MCF 10A (cell line): Measurements from ENCODE around the gene ARL6IP4. TPM values are rescaled to one million over a fixed set of nuclear protein-coding genes. Genes with fewer than 3 reads are reported as not detected.

ENCODE experiments used
- BruUV-seq: library from RNA; stranded (reverse); fragments of 400-500 nt; replicated peaks from 2 replicates; lab custom pipeline; 2021; lab: Mats Ljungman, UMichigan
- CTCF ChIA-PET: fragments of 300-600 bp; sonication (Branson Sonifier 250); formaldehyde crosslinking; extraction: SDS; loops from one replicate; lab custom pipeline; 2021; ENCODE audit warnings: antibody characterized with exemption, inconsistent platforms; lab: Yijun Ruan, JAX
- POLR2A ChIA-PET: fragments of 300-600, 350-650 bp; sonication (Branson Sonifier 250); formaldehyde crosslinking; extraction: SDS; loops from one replicate; lab custom pipeline; 2020; ENCODE audit warnings: antibody characterized with exemption, inconsistent platforms; lab: Yijun Ruan, JAX
- DNase-seq: peaks from one replicate; pipeline ENCODE4 v3.0.0-alpha.2; 2018; ENCODE audit not compliant: unreplicated experiment
- H3K27ac Mint-ChIP-seq: one replicate; pipeline ENCODE4 v1.8.0; 2022; ENCODE audit warnings: mild to moderate bottlenecking, low read depth, mixed read lengths; ENCODE audit not compliant: unreplicated experiment
- H3K27me3 Mint-ChIP-seq: one replicate; pipeline ENCODE4 v1.8.0; 2022; ENCODE audit warnings: mixed read lengths; ENCODE audit not compliant: insufficient read depth, unreplicated experiment
- H3K36me3 Mint-ChIP-seq: one replicate; pipeline ENCODE4 v1.8.0; 2022; ENCODE audit warnings: mild to moderate bottlenecking, moderate library complexity, mixed read lengths; ENCODE audit not compliant: insufficient read depth, unreplicated experiment
- H3K4me1 Mint-ChIP-seq: one replicate; pipeline ENCODE4 v1.8.0; 2022; ENCODE audit warnings: mixed read lengths; ENCODE audit not compliant: insufficient read depth, unreplicated experiment
- H3K4me3 Mint-ChIP-seq: one replicate; pipeline ENCODE4 v1.8.0; 2022; ENCODE audit warnings: mild to moderate bottlenecking, moderate library complexity, mixed read lengths; ENCODE audit not compliant: unreplicated experiment
- H3K9me3 Mint-ChIP-seq: one replicate; pipeline ENCODE4 v1.8.0; 2022; ENCODE audit warnings: mixed read lengths; ENCODE audit not compliant: unreplicated experiment
- intact Hi-C: fragments of 100-400 bp; cut with micrococcal nuclease; formaldehyde crosslinking; loops from 2 replicates; pipeline ENCODE4 v1.14.1; 2022
- total RNA-seq: library from RNA; stranded (reverse); gene quantifications from 2 replicates; pipeline ENCODE4 v1.2.3, GENCODE V29; 2022
- TF ChIP-seq, protein P1 (sequence below): fragments of 200-600 bp; IDR thresholded peaks from one replicate; pipeline ENCODE4 v1.8.0; 2022; ENCODE audit warnings: antibody characterized with exemption, mild to moderate bottlenecking; ENCODE audit not compliant: unreplicated experiment

ARL6IP4 gene
- total RNA-seq, 1 experiment from 2014 or later: 198 TPM

DNA sequence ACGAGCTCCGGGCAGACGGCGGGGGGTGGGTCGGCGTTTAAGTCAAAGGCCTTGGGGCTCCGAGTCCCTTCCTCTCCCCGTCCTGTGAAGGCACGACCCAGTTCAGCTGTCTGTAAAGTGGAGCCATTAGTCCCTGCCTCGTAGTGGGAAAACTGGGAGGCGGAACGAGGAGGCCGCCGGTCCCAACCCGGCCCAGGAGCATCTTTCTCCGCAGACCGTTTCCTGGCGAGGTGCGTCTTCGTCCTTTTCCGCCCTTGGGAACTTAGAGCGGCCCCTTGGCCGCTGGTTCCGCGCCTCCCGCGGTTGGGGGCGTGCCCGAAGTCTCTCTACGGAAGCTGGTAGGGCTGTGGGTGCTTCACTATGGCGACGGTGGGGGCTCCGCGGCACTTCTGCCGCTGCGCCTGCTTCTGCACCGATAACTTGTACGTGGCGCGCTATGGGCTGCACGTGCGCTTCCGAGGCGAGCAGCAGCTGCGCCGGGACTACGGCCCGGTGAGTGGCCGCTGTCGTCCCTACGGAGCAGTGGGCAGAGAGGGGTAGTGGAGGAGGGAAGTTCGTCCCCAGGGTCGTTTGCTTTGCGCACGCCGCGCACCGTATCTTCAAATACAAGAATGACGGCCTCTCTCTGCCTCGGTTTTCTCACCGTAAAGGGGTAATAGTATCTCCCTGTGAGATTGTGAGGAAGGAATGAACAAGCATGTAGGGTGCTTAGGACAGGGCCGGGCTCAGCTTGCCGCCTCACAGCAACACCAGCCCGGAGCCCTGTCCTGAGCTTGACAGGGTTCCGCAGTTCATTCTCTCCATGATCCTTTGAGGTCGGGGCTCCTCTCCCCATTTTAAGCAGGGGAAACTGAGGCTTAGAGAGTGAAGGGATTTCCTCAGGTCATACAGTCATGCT is 5.3 kb upstream of the ARL6IP4 start, which contains the start of gene OGFOD2:
OGFOD2 (plus strand) TSS at position 353 of the 898 bp plus-strand sequence; CDS start at position 361, 8 bp downstream.
- peak; percentile 90 for DNase-seq
- TF ChIP-seq, protein P1, sequence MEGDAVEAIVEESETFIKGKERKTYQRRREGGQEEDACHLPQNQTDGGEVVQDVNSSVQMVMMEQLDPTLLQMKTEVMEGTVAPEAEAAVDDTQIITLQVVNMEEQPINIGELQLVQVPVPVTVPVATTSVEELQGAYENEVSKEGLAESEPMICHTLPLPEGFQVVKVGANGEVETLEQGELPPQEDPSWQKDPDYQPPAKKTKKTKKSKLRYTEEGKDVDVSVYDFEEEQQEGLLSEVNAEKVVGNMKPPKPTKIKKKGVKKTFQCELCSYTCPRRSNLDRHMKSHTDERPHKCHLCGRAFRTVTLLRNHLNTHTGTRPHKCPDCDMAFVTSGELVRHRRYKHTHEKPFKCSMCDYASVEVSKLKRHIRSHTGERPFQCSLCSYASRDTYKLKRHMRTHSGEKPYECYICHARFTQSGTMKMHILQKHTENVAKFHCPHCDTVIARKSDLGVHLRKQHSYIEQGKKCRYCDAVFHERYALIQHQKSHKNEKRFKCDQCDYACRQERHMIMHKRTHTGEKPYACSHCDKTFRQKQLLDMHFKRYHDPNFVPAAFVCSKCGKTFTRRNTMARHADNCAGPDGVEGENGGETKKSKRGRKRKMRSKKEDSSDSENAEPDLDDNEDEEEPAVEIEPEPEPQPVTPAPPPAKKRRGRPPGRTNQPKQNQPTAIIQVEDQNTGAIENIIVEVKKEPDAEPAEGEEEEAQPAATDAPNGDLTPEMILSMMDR: no peak
- intact Hi-C loops: loop anchor here (5.0 kb wide), 1 partner anchor 262 kb away; no protein-coding TSS in a partner anchor
- no peaks in the 10 kb centered on the region for H3K27me3 Mint-ChIP-seq
- H3K9me3 Mint-ChIP-seq: no peaks in the 10 kb centered on the region
- peak within 1 kb of the TSS; percentile 94 for H3K4me3 Mint-ChIP-seq
- ChIA-PET POLR2A (interaction anchor here (0.6 to 3.9 kb wide), 26 partner anchors 9 to 1876 kb away, joined by 3 to 45 read pairs (median 5); partner anchors contain the start of genes ABCB9, MPHOSPH9, MTRFR and SBNO1), CTCF (interaction anchor here (1.1 to 2.1 kb wide), 5 partner anchors 114 to 263 kb away, joined by 3 to 8 read pairs (median 4); no protein-coding TSS in a partner anchor)
- peaks cover 5% of the 10 kb centered on the region for H3K4me1 Mint-ChIP-seq
- peaks cover 16% of the 10 kb centered on the region for H3K36me3 Mint-ChIP-seq
- peak within 1 kb of the TSS; percentile 95 for H3K27ac Mint-ChIP-seq
- BruUV-seq: TSS peak; percentile 38

DNA sequence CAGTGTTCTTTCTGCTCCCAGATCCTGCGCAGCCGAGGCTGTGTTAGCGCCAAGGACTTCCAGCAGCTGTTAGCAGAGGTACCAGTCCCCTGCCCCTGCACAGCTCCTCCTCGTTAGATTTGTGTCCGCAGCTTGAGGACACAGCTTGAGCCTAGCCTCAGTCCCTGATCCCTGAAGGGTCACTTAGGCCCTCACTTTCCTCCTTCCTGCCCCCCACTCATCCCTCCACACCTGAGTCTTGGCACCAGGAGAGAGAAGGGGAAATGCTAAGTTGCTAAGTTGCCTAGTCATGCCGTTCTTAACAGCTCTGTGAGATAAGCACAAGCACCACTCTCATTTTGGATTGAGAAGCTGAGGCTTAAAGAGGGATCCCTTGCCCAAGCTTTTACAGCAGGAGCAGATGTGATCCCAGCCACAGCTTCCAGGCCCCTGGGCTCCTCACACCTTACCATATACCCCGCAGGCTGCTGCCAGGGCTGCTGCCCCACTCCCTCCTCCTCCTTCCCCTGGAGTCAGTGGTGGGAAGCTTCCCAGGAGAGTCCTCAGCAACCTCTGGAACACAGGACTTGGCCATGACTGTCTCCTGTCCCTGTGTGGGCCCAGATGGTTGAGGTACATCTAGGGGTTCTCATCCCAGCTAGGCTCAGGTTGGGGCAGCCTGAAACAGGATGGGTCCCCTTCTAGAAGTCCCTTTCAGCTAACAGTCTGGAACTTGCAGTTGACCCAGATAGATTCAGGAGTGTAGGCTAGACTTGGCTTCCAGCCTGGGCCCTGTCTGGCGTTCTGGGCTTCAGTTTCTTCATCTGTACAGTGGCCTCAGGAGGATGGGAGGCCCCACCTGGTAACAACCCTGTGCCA is 4.5 kb upstream of the ARL6IP4 start:
- H3K36me3 Mint-ChIP-seq: peaks cover 19% of the 10 kb centered on the region
- intact Hi-C loops: no loop called here
- TF ChIP-seq, protein P1: no peak
- peak overlapping the region; percentile 95 for H3K27ac Mint-ChIP-seq
- peaks cover 5% of the 10 kb centered on the region for H3K4me1 Mint-ChIP-seq
- ChIA-PET CTCF (interaction anchor here (0.6 to 2.1 kb wide), 5 partner anchors 21 to 1068 kb away, joined by 3 to 8 read pairs (median 3); no protein-coding TSS in a partner anchor), POLR2A (interaction anchor here (0.6 to 3.9 kb wide), 17 partner anchors 9 to 1934 kb away, joined by 3 to 45 read pairs (median 6); partner anchors contain the start of genes ABCB9, MPHOSPH9, MTRFR and VPS37B)
- H3K9me3 Mint-ChIP-seq: no peaks in the 10 kb centered on the region
- peak overlapping the region; percentile 94 for H3K4me3 Mint-ChIP-seq
- no TSS peak for BruUV-seq
- DNase-seq: no peak
- H3K27me3 Mint-ChIP-seq: no peaks in the 10 kb centered on the region

DNA sequence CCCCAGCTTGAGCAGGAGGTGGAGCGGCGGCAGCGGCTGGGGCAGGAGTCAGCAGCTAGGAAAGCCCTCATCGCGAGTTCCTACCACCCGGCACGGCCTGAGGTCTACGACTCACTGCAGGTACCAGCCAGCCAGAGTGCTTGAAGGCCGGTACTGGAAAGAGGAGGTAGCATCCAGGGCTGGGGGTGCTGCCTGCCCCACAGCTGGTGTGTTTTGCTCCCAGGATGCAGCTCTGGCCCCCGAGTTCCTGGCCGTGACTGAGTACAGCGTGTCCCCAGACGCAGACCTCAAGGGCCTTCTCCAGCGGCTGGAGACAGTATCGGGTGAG is 3.9 kb upstream of the ARL6IP4 start:
- intact Hi-C loops: no loop called here
- no peak for DNase-seq
- H3K27ac Mint-ChIP-seq: peak overlapping the region; percentile 95
- peaks cover 5% of the 10 kb centered on the region for H3K4me1 Mint-ChIP-seq
- no peaks in the 10 kb centered on the region for H3K9me3 Mint-ChIP-seq
- ChIA-PET CTCF (interaction anchor here (0.6 kb wide), 1 partner anchor 1069 kb away, joined by 3 read pairs; no protein-coding TSS in a partner anchor), POLR2A (interaction anchor here (0.8 to 3.9 kb wide), 3 partner anchors 10 to 256 kb away, joined by 3 to 45 read pairs (median 26); partner anchors contain the start of genes ABCB9, MPHOSPH9 and MTRFR)
- TF ChIP-seq, protein P1: no peak
- peak overlapping the region; percentile 94 for H3K4me3 Mint-ChIP-seq
- H3K36me3 Mint-ChIP-seq: peaks cover 25% of the 10 kb centered on the region
- BruUV-seq: no TSS peak
- no peaks in the 10 kb centered on the region for H3K27me3 Mint-ChIP-seq
